GM18873 (cell line): ENCODE data around the gene PFDN4.
"Not testable (repeated sequence)": the region's sequence is repeated elsewhere in the genome, so short reads cannot be mapped to it uniquely, and the experiment has no call there.

Source experiments
- ATAC-seq: cut with Tn5 transposase; IDR thresholded peaks from one replicate; pipeline ENCODE4 v1.9.1; 2021; ENCODE audit warnings: mild to moderate bottlenecking, moderate library complexity, moderate number of reproducible peaks; ENCODE audit not compliant: unreplicated experiment, low FRiP score

Gene PFDN4

GRCh38 chr20:54263116-54263690 lies 55.3 kb downstream of the PFDN4 start:
- ATAC-seq, result no peak

DNA sequence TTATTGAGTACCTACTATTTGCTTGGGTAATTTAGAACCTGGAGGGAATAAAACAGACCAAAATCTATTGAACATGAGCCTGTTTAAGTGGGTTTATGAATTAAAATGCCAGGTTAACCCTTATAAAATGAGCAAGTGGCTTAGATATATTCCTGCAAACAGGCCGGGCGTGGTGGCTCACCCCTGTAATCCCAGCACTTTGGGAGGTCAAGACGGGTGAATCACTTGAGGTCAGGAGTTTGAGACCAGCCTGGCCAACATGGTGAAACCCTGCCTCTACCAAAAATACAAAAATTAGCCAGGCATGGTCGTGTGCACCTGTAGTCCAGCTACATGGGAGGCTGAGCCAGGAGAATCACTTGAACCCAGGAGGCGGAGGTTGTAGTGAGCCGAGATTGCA lies 57.9 kb downstream of the PFDN4 start:
- ATAC-seq, result not testable (repeated sequence)

DNA sequence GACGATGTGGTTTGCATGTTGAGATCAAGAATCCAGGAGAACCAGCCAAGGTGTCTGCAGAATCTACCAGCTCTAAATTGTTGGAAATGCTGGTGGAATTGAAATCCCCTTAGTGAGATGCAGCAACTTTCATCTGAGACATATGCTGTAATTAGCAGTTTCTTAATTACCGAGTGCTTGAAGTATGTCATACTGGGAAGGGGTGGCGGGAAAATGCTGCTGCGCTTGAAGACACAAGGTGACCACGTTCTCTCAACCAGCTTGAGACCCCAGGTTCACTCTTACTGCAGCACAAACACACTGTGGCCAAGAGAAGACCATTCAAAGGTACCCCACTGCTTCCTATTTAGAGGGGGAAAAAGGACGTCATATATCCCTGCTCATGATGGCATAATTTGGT lies 59.0 kb downstream of the PFDN4 start:
- ATAC-seq, result no peak

GRCh38 chr20:54267483-54268003 lies 59.7 kb downstream of the PFDN4 start:
- no peak for ATAC-seq

DNA sequence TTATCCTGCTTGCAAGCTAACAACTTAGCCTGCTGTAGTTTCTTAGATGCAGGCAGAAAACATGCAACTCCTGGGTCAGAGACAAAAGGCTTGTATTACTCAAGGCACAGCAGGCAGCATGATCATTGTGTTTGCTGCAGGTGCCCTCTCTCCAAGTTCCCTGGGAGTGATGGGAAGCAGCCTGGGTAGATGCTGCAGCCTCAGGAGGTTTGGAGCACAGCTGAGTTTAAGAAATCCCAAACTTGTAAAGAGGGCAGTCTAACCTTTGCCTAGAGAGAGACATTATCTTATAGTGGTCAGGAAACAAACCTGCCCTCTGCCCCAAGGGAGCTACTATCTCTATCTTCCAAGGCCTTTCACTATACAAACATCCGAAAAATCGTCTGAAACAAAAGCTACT lies 61.1 kb downstream of the PFDN4 start:
- no peak for ATAC-seq
